Fibroblast of mammary gland (primary cell): ENCODE data around the gene DIDO1.

Experiments
- DNase-seq: peaks from one replicate; pipeline ENCODE4 v3.0.0-alpha.2; 2010; ENCODE audit warnings: low read depth
- H3K4me3 ChIP-seq: 2 replicates; pipeline ENCODE4 v1.5.1; 2011; ENCODE audit warnings: low read depth, mild to moderate bottlenecking, low read length, moderate library complexity; ENCODE audit not compliant: control insufficient read depth
- CTCF ChIP-seq: conservative IDR thresholded peaks from 2 replicates; pipeline ENCODE4 v1.5.1; 2011; ENCODE audit warnings: low read depth, low read length, inconsistent platforms; ENCODE audit not compliant: control insufficient read depth, insufficient read depth

Gene DIDO1

DNA sequence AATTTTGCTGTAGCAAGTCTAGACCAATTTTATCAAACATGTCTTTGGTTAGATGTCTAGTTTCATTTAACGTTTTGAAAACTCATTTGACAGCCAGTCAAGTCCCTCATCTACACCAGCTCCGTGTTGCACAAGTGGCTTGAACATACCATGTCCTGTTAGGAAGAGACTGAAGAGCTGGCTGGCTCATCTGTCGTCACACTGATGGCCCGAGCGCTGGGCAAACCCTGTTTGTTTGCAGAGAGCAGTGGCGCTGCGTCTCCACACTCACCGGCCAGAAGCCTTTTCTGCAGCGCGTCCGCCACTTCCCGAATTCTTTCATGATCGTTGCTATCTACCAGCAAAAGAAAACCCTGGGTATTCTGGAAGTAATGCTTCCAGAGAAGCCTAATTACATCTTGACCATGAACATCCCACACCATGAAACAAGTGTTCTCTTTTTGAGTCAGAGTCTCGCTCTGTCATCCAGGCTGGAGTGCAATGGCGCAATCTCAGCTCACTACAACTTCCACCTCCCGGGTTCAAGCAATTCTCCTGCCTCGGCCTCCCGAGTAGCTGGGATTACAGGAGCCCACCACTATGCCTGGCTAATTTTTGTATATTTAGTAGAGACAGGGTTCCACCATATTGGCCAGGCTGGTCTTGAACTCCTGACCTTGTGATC, 54.0 kb downstream of the DIDO1 start:
- no peak for TF ChIP-seq CTCF
- no peak overlapping the region for H3K4me3 ChIP-seq
- no peak for DNase-seq

DNA sequence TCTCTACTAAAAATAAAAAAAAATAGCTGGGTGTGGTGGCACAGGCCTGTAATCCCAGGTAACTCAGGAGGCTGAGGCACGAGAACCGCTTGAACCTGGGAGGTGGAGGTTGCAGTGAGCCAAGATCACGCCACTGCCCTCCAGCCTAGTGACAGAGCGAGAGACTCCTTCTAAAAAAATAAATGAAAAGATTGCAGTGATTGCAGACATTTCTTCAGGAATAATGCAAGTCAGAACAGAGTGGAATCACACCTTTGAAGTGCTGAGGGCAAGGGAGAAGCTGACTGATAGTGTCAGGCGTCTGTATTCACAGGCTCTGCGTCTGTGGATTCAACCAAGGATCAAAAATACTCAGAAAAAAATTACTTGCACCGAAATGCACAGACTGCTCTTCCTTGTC, 62.1 kb downstream of the DIDO1 start:
- TF ChIP-seq CTCF = no peak
- no peak for DNase-seq
- H3K4me3 ChIP-seq = no peak overlapping the region

GRCh38 chr20:62861726-62862336, 64.5 kb downstream of the DIDO1 start, which contains the start of gene TCFL5:
Gene TCFL5, minus strand, starts transcription at chr20:62861822. Its CDS starts 152 bp downstream, at chr20:62861670.
- TF ChIP-seq CTCF = no peak
- H3K4me3 ChIP-seq = peak within 1 kb of the TSS; percentile 55
- DNase-seq = peak; percentile 78

DNA sequence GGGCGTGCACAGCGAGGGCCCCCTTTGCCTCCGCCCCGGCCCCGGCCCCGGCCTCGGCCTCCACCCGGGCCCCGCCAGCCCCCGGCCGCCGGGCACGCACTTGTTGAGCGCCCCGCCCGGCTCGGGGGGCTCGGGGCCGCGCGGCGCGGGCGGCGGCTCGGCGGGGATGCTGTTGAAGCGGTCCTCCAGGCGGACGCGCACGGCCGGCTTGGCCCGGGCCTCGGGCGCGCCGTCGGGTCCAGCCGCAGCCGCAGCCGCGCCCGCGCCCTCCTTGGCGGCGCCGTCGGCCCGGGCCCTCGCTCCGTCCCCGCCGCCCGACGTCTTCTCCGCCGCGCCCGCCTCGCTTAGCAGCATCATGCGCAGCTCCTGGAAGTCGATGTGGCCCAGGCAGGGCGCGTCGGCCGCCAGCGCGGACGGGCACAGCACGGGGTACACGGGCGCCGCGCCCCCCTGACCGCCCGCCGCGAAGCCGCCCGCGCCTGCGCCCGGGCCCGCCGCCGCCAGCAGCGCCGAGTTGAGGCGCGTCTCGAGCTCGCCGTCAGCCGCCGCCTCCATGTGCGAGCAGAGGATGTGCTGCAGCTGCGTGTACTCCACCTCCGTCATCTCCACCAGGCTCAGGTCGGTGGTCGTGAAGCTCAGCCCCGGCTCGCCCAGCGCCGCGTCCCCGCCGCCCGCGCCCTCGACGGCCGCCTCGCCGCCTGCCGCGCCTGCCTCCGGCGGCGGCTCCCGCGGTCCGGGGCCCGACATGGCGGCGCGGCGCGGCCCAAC, 65.2 kb downstream of the DIDO1 start:
- DNase-seq = no peak
- peak overlapping the region; percentile 55 for H3K4me3 ChIP-seq
- TF ChIP-seq CTCF = no peak

DNA sequence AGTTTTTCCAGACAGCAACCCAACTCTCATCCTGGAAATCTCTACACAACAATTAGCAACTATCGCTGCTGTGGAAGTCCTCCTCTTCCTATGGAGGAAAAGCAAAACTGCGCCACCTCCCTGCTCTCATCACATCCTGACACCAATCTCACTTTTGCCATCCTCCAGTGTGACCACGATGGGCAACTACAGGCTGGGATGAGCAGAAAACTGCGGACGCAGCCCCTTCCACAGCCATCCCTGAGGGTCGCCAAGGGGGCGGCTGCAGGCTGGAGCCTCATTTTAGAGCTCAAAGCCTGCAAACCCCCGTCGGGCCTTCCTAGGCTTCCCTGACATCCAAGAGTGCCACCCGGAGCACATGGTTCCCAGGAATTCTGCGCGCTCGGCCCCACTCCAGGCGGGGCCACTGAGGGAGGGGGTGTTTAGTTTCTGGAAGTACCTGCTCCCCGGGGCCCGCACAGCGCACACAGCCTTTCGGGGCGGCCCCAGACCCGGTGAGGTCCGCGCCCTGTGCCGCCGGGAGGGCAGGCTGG, 65.8 kb downstream of the DIDO1 start:
- peak; percentile 48 for DNase-seq
- peak; percentile 12 for TF ChIP-seq CTCF
- H3K4me3 ChIP-seq = peak overlapping the region; percentile 55

DNA sequence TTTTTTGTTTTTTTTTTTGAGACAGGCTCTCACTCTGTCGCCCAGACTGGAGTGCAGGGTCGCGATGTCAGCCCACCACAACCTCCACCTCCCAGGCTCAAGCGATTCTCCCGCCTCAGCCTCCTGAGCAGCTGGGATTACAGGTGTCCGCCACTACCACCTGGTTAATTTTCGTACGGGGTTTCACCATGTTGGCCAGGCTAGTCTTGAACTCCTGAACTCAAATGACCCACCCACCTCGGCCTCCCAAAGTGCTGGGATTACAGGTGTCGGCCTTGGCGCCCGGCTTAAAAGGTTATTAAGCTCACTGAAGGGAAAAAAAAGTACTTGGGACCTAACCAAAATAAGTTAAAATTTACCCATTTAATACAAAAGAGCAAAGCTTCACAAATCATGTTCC, 66.6 kb downstream of the DIDO1 start:
- peak overlapping the region; percentile 55 for H3K4me3 ChIP-seq
- TF ChIP-seq CTCF = no peak
- DNase-seq = no peak
